HepG2 (cell line): Measurements from ENCODE around the gene TPST2. TPM values are rescaled to one million over a fixed set of nuclear protein-coding genes. Genes with fewer than 3 reads are reported as not detected.

Experiments used
- ATAC-seq: fragments of 200-7000 bp; cut with Tn5 transposase; 3 replicates; pipeline ENCODE4 v1.9.1; 2020; ENCODE audit warnings: mild to moderate bottlenecking, moderate library complexity
- BruUV-seq: library from RNA; stranded (reverse); fragments of 400-500 nt; replicated peaks from 2 replicates; lab custom pipeline; 2021; lab: Mats Ljungman, UMichigan
- CTCF ChIA-PET: fragments of 300-600 bp; formaldehyde crosslinking; extraction: SDS; loops from one replicate; lab custom pipeline; 2021; ENCODE audit warnings: low total read pairs, inconsistent platforms, low intra/inter-chr PET ratio; lab: Yijun Ruan, JAX
- POLR2A ChIA-PET: fragments of 350-600 bp; sonication (Branson Sonifier 250); formaldehyde crosslinking; loops from one replicate; lab custom pipeline; 2020; ENCODE audit warnings: antibody characterized with exemption, inconsistent platforms; lab: Yijun Ruan, JAX
- DNase-seq: peaks from one replicate; pipeline ENCODE4 v3.0.0-alpha.2; 2015; ENCODE audit warnings: low spot score
- FAIRE-seq: peaks from 3 replicates; lab custom pipeline; 2011; peaks lifted over from hg19 to GRCh38; lab: Jason Lieb, UNC
- H2AFZ ChIP-seq: one replicate; pipeline ENCODE4 v1.6.1; 2011; ENCODE audit warnings: low read length, inconsistent platforms
- H3K27ac ChIP-seq: fragments of 300-600 bp; 3 replicates; pipeline ENCODE4 v1.8.0; 2011; ENCODE audit warnings: mixed run types, mild to moderate bottlenecking, mixed read lengths, low read length, inconsistent platforms; ENCODE audit not compliant: insufficient read depth; ENCODE audit errors: extremely low read length
- H3K27me3 ChIP-seq, 2 experiments: fragments of 200-600 bp in 1 of 2; 2 replicates in 1 of 2; 3 replicates in 1 of 2; pipeline versions ENCODE4 v1.6.0 to v1.8.0; 2011; ENCODE audit warnings: low read length in 2 of 2, mild to moderate bottlenecking in 2 of 2, moderate library complexity in 2 of 2, inconsistent platforms in 1 of 2; ENCODE audit not compliant: insufficient read depth in 2 of 2, control insufficient read depth in 1 of 2
- H3K36me3 ChIP-seq, 2 experiments: fragments of 200-600 bp in 1 of 2; replicated peaks in 1 of 2; 2 replicates in 1 of 2; 3 replicates in 1 of 2; pipeline versions ENCODE4 v1.5.1 to v1.8.0; 2011; ENCODE audit warnings: low read length in 2 of 2, inconsistent platforms in 1 of 2; ENCODE audit not compliant: insufficient read depth in 2 of 2, control insufficient read depth in 1 of 2
- H3K4me1 ChIP-seq: 2 replicates; pipeline ENCODE4 v1.5.1; 2012; ENCODE audit warnings: low read length, inconsistent platforms; ENCODE audit not compliant: insufficient read depth
- H3K4me2 ChIP-seq: 2 replicates; pipeline ENCODE4 v1.6.0; 2011; ENCODE audit warnings: low read depth, low read length, inconsistent platforms
- H3K4me3 ChIP-seq, 3 experiments: fragments of 200-600 bp in 1 of 3; sonication (generic), shearing (Covaris generic) in 1 of 3; replicated peaks in 1 of 3; 2 replicates each; pipeline ENCODE4 v1.5.1; 2011 to 2016; ENCODE audit warnings: low read length in 3 of 3, inconsistent platforms in 2 of 3, low read depth in 2 of 3, mild to moderate bottlenecking in 2 of 3, control low read depth in 1 of 3, mixed read lengths in 1 of 3; ENCODE audit not compliant: insufficient read depth in 1 of 3
- H3K79me2 ChIP-seq: one replicate; pipeline ENCODE4 v1.6.1; 2011; ENCODE audit warnings: low read length, inconsistent platforms; ENCODE audit not compliant: insufficient read depth
- H3K9ac ChIP-seq: 2 replicates; pipeline ENCODE4 v1.6.0; 2011; ENCODE audit warnings: mild to moderate bottlenecking, low read depth, low read length, inconsistent platforms; ENCODE audit not compliant: insufficient read depth
- H3K9me3 ChIP-seq: 2 replicates; pipeline ENCODE4 v1.5.1; 2012; ENCODE audit warnings: mild to moderate bottlenecking, low read length
- H4K20me1 ChIP-seq: 2 replicates; pipeline ENCODE4 v1.6.0; 2011; ENCODE audit warnings: inconsistent platforms, mild to moderate bottlenecking, low read length, moderate library complexity; ENCODE audit not compliant: insufficient read depth
- ARID2 ChIP-seq: sonication (generic); formaldehyde crosslinking; IDR thresholded peaks from 2 replicates; pipeline ENCODE4 v1.8.1; 2022; ENCODE audit warnings: mild to moderate bottlenecking, missing genetic modification reagents, borderline replicate concordance
- CENPT ChIP-seq: sonication (generic); formaldehyde crosslinking; IDR thresholded peaks from 2 replicates; pipeline ENCODE4 v1.8.0; 2022; ENCODE audit warnings: low read depth, mild to moderate bottlenecking, moderate library complexity, missing genetic modification reagents
- ETV5 ChIP-seq: IDR thresholded peaks from 2 replicates; pipeline ENCODE4 v1.6.1; 2018; ENCODE audit warnings: missing biosample characterization, missing genetic modification reagents, inconsistent platforms, borderline replicate concordance
- FOXA3 ChIP-seq: IDR thresholded peaks from 2 replicates; pipeline ENCODE4 v1.6.1; 2016; ENCODE audit warnings: missing genetic modification reagents, missing compliant biosample characterization
- JARID2 ChIP-seq: sonication (generic); formaldehyde crosslinking; IDR thresholded peaks from 2 replicates; pipeline ENCODE4 v1.8.1; 2023; ENCODE audit warnings: missing genetic modification reagents, inconsistent platforms; ENCODE audit not compliant: insufficient replicate concordance
- NFE2 ChIP-seq: sonication (generic); formaldehyde crosslinking; IDR thresholded peaks from 2 replicates; pipeline ENCODE4 v1.4.0; 2020; ENCODE audit warnings: missing genetic modification reagents
- NFKBIZ ChIP-seq: IDR thresholded peaks from 2 replicates; pipeline ENCODE4 v1.6.1; 2018; ENCODE audit warnings: missing genetic modification reagents, missing compliant biosample characterization
- PTBP1 ChIP-seq: fragments of 200-400 bp; formaldehyde crosslinking; IDR thresholded peaks from 2 replicates; pipeline ENCODE4 v1.6.1; 2018; ENCODE audit warnings: low read length, low read depth; ENCODE audit not compliant: poor library complexity, severe bottlenecking
- SAP130 ChIP-seq: IDR thresholded peaks from 2 replicates; pipeline ENCODE4 v1.6.1; 2016; ENCODE audit warnings: low read depth
- SMAD1 ChIP-seq: sonication (generic); formaldehyde crosslinking; IDR thresholded peaks from 2 replicates; pipeline ENCODE4 v1.4.0; 2020; ENCODE audit warnings: missing genetic modification reagents, low read depth, mild to moderate bottlenecking, borderline replicate concordance
- SMAD9 ChIP-seq: sonication (generic); formaldehyde crosslinking; IDR thresholded peaks from 2 replicates; pipeline ENCODE4 v1.5.1; 2020; ENCODE audit warnings: mild to moderate bottlenecking, missing genetic modification reagents
- TGIF2 ChIP-seq: IDR thresholded peaks from 2 replicates; pipeline ENCODE4 v1.6.1; 2016; ENCODE audit warnings: control low read depth, missing compliant biosample characterization
- TRIM24 ChIP-seq: sonication (generic); formaldehyde crosslinking; IDR thresholded peaks from 2 replicates; pipeline ENCODE4 v1.8.0; 2022; ENCODE audit warnings: mild to moderate bottlenecking, missing genetic modification reagents
- ZMAT3 ChIP-seq: sonication (generic); formaldehyde crosslinking; conservative IDR thresholded peaks from 2 replicates; pipeline ENCODE4 v1.7.0; 2021; ENCODE audit warnings: missing genetic modification reagents
- ZNF605 ChIP-seq: sonication (generic); formaldehyde crosslinking; IDR thresholded peaks from 2 replicates; pipeline ENCODE4 v1.8.0; 2022; ENCODE audit warnings: mild to moderate bottlenecking, missing genetic modification reagents
- ZNF616 ChIP-seq: sonication (generic); formaldehyde crosslinking; IDR thresholded peaks from 2 replicates; pipeline ENCODE4 v1.5.0; 2020; ENCODE audit warnings: low read depth, mild to moderate bottlenecking, missing genetic modification reagents
- ZNF644 ChIP-seq: IDR thresholded peaks from 2 replicates; pipeline ENCODE4 v1.6.1; 2016; ENCODE audit warnings: low read depth
- ZNF773 ChIP-seq: sonication (generic); formaldehyde crosslinking; IDR thresholded peaks from 2 replicates; pipeline ENCODE4 v1.4.0; 2020; ENCODE audit warnings: missing genetic modification reagents, borderline replicate concordance
- WGBS: methylation state at CpG from one replicate; pipeline ENCODE4 v1.1.6; 2017; ENCODE audit warnings: low lambda C conversion rate; 5-methylcytosine and 5-hydroxymethylcytosine counted together
- in situ Hi-C: cut with HindIII; loops from 2 replicates; pipeline ENCODE4 v1.10.0; 2017; ENCODE audit warnings: low pct_unique_long_range_greater_than_20kb; ENCODE audit not compliant: extremely low pct_ligation_motif_present
- intact Hi-C: fragments of 100-400 bp; cut with micrococcal nuclease; formaldehyde crosslinking; loops from one replicate; pipeline ENCODE4 v1.10.0; 2022; ENCODE audit not compliant: unreplicated experiment
- polyA plus RNA-seq, 8 experiments: library from polyadenylated mRNA; depleted of rRNA in 3 of 8; stranded (reverse) in 7 of 8; unstranded in 1 of 8; fragments of >200 nt; fragmentation: Illumina TruSeq in 4 of 8; extraction: Trizol in 4 of 8; gene quantifications; 2 replicates each; pipeline versions ENCODE4 v1.2.1 to v1.2.3, GENCODE V29; 2011 to 2016; ENCODE audit warnings: low read depth in 4 of 8, missing spikeins in 1 of 8, mixed read lengths in 1 of 8; ENCODE audit not compliant: insufficient read depth in 1 of 8
- total RNA-seq, 5 experiments: library from RNA; depleted of rRNA; stranded (reverse); fragments of >200 nt; fragmentation: Illumina TruSeq; extraction: Trizol; gene quantifications; 2 replicates each; pipeline ENCODE4 v1.2.3, GENCODE V29; 2016; ENCODE audit warnings: low read depth in 1 of 5
- TF ChIP-seq, protein P1 (sequence below): sonication (generic); formaldehyde crosslinking; IDR thresholded peaks from 2 replicates; pipeline ENCODE4 v1.5.1; 2020; ENCODE audit warnings: mild to moderate bottlenecking, missing genetic modification reagents, moderate library complexity
- TF ChIP-seq, protein P2 (sequence below): sonication (generic); formaldehyde crosslinking; IDR thresholded peaks from 2 replicates; pipeline ENCODE4 v1.5.1; 2020; ENCODE audit warnings: mild to moderate bottlenecking, missing genetic modification reagents, moderate library complexity

Gene TPST2
- total and polyA plus RNA-seq, 2 of the 13 experiments (the other 11 are each of a cell fraction or from before 2014, with no cell fraction given) = 15.2 to 23.8 TPM

DNA sequence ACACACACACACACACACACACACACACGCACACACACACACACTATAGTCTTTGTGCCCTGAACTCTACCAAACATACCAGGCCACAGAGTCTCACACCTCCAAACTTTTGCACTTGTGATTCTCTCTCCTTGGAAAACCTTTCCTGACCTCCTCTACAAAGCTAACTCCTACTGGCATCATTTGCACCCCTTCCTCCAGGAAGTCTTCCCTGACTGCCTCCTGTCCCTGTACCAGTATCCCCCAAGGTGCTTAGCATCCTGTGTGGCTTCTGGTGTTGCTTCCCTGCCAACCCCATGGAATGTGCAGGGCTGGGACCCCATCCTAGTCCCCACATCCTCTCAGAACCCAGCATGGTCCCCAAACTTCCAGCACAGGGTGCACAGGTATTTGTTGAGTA, 8.9 kb downstream of the TPST2 start:
- FAIRE-seq = no peak
- Histone ChIP-seq H2AFZ (no peak overlapping the region), H3K79me2 (no peaks in the 10 kb centered on the region), H3K36me3 (0 out of 5 replicates have a peak, but pooled peaks cover 0 to 4% of the 10 kb centered on the region in 2 experiments), H3K27ac (no peak overlapping the region), H3K4me1 (peaks cover 8% of the 10 kb centered on the region; the same call in 1 of the 2 replicates), H3K27me3 (no peaks in the 10 kb centered on the region), H3K4me2 (no peak overlapping the region), H3K4me3 (no peak overlapping the region), H4K20me1 (no peaks in the 10 kb centered on the region), H3K9me3 (no peaks in the 10 kb centered on the region), H3K9ac (no peak overlapping the region)
- intact Hi-C loops (no loop called here), in situ Hi-C loops (no loop called here)
- no peak for ATAC-seq
- TF ChIP-seq TRIM24 (CRISPR knock-in tag) (no peak), ZNF644 (CRISPR knock-in tag) (no peak), TGIF2 (CRISPR knock-in tag) (no peak), CENPT (CRISPR knock-in tag) (no peak), SMAD1 (CRISPR knock-in tag) (no peak), SAP130 (CRISPR knock-in tag) (no peak), FOXA3 (no peak), PTBP1 (no peak), SMAD9 (CRISPR knock-in tag) (no peak), ETV5 (CRISPR knock-in tag) (no peak), NFKBIZ (CRISPR knock-in tag) (no peak), ZNF605 (no peak), JARID2 (CRISPR knock-in tag) (no peak), ZNF616 (CRISPR knock-in tag) (no peak), ZNF773 (CRISPR knock-in tag) (no peak), ARID2 (no peak), ZMAT3 (CRISPR knock-in tag) (no peak), NFE2 (no peak)
- TF ChIP-seq, protein P1, sequence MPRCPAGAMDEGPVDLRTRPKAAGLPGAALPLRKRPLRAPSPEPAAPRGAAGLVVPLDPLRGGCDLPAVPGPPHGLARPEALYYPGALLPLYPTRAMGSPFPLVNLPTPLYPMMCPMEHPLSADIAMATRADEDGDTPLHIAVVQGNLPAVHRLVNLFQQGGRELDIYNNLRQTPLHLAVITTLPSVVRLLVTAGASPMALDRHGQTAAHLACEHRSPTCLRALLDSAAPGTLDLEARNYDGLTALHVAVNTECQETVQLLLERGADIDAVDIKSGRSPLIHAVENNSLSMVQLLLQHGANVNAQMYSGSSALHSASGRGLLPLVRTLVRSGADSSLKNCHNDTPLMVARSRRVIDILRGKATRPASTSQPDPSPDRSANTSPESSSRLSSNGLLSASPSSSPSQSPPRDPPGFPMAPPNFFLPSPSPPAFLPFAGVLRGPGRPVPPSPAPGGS (CRISPR knock-in tag) = no peak
- TF ChIP-seq, protein P2, sequence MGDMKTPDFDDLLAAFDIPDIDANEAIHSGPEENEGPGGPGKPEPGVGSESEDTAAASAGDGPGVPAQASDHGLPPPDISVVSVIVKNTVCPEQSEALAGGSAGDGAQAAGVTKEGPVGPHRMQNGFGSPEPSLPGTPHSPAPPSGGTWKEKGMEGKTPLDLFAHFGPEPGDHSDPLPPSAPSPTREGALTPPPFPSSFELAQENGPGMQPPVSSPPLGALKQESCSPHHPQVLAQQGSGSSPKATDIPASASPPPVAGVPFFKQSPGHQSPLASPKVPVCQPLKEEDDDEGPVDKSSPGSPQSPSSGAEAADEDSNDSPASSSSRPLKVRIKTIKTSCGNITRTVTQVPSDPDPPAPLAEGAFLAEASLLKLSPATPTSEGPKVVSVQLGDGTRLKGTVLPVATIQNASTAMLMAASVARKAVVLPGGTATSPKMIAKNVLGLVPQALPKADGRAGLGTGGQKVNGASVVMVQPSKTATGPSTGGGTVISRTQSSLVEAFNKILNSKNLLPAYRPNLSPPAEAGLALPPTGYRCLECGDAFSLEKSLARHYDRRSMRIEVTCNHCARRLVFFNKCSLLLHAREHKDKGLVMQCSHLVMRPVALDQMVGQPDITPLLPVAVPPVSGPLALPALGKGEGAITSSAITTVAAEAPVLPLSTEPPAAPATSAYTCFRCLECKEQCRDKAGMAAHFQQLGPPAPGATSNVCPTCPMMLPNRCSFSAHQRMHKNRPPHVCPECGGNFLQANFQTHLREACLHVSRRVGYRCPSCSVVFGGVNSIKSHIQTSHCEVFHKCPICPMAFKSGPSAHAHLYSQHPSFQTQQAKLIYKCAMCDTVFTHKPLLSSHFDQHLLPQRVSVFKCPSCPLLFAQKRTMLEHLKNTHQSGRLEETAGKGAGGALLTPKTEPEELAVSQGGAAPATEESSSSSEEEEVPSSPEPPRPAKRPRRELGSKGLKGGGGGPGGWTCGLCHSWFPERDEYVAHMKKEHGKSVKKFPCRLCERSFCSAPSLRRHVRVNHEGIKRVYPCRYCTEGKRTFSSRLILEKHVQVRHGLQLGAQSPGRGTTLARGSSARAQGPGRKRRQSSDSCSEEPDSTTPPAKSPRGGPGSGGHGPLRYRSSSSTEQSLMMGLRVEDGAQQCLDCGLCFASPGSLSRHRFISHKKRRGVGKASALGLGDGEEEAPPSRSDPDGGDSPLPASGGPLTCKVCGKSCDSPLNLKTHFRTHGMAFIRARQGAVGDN (CRISPR knock-in tag) = no peak
- 0% methylated on average over 1 of the region's 1 CpG for WGBS
- ChIA-PET POLR2A (no interaction called here), CTCF (no interaction called here)
- BruUV-seq = no TSS peak
- DNase-seq = no peak
